Coronary artery (tissue), 2 donors: ENCODE results near the gene EREG.

Experiments used
- DNase-seq: peaks from one replicate; pipeline ENCODE4 v3.0.0-alpha.2; 2017; ENCODE audit warnings: low spot score
- H3K27ac ChIP-seq, 2 donors: fragments of 200-600 bp; sonication (generic); one replicate each; pipeline ENCODE4 v1.5.1; 2016 to 2019
- H3K4me3 ChIP-seq: fragments of 200-600 bp; sonication (generic); 2 replicates; pipeline ENCODE4 v1.5.1; 2016; ENCODE audit warnings: mild to moderate bottlenecking, moderate library complexity
- TF ChIP-seq, protein P1 (sequence below): fragments of 200-600 bp; sonication (generic); IDR thresholded peaks from one replicate; pipeline ENCODE4 v1.5.1; 2019; ENCODE audit warnings: antibody characterized with exemption

Gene EREG

DNA sequence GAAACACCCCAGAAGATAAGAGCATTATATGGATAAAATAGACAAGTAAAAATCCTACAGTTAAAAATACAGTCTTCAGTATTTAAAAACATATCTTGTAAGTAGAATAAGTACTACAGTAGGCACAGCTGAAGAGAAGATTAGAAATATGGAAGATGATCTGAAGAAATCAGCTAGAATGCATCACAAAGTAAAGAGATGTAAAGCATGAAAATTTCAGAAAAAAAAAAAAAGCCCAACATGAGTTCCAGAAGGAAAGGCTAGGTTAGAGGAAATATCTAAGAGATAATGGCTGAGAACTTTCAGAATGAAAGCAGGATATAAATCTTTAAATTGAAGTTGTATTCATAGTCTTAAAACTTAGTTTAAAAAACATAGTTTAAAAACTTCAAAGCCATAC lies 35.6 kb upstream of the EREG start:
- H3K27ac ChIP-seq = no peak overlapping the region
- no peak overlapping the region for H3K4me3 ChIP-seq
- TF ChIP-seq, protein P1, sequence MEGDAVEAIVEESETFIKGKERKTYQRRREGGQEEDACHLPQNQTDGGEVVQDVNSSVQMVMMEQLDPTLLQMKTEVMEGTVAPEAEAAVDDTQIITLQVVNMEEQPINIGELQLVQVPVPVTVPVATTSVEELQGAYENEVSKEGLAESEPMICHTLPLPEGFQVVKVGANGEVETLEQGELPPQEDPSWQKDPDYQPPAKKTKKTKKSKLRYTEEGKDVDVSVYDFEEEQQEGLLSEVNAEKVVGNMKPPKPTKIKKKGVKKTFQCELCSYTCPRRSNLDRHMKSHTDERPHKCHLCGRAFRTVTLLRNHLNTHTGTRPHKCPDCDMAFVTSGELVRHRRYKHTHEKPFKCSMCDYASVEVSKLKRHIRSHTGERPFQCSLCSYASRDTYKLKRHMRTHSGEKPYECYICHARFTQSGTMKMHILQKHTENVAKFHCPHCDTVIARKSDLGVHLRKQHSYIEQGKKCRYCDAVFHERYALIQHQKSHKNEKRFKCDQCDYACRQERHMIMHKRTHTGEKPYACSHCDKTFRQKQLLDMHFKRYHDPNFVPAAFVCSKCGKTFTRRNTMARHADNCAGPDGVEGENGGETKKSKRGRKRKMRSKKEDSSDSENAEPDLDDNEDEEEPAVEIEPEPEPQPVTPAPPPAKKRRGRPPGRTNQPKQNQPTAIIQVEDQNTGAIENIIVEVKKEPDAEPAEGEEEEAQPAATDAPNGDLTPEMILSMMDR = no peak
- DNase-seq = no peak

DNA sequence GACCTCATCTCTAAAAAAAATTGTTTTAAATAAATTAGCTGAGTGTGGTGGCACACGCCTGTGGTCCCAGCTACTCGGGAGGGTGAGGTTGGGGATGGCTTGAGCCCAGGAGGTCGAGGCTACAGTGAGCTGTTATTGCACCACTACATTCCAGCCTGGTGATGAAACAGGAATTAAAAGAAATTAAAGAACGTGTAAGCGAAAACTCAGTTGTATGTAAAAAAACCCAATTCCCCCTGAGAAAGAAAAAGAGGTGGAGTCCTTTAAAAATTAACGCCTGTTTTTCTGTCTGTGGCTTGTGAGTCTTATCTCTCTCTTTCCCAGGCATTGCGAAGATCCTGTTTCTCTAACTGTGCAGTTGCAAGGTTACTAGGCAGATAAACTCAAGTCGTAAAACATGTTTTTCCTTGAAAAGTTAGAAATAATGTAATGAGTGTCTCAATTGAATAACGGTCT lies 34.6 kb upstream of the EREG start:
- no peak for DNase-seq
- no peak overlapping the region for H3K27ac ChIP-seq
- TF ChIP-seq, protein P1 = no peak
- H3K4me3 ChIP-seq = no peak overlapping the region

DNA sequence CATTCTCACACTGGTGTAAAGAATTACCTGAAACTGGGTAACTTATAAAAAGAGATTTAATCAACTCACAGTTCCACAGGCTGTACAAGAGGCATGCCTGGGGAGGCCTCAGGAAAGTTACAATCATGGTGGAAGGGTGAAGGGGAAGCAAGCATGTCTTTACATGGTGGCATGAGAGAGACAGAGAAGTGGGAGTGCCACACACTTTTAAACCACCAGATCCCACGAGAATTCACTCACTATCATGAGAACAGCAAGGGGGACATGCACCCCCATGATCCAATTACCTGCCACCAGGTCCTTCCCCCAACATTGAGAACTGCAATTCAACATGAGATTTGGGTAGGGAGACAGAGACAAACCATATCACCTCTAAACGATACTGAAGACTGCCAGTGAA lies 33.7 kb upstream of the EREG start:
- Histone ChIP-seq H3K4me3 (no peak overlapping the region), H3K27ac (no peak overlapping the region)
- TF ChIP-seq, protein P1 = no peak
- DNase-seq = no peak

DNA sequence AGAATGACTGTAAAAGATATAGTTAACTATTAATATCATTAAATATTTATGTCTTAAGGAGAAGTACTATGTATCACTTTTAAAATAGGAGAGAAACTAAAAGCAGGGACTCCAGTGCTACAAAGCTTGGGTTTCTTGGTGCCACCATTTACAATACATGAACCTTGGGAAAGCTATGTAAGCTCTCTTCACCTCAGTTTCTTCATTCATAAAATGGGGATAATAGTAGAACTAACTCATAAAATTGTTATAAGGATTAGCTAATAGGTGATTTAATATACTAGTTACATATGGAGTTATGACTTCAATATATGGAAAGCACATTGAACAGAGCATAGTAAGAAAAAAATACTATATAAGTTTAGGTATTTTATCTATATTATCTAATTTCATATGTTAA lies 33.0 kb upstream of the EREG start:
- DNase-seq = no peak
- TF ChIP-seq, protein P1 = no peak
- no peak overlapping the region for H3K4me3 ChIP-seq
- H3K27ac ChIP-seq = no peak overlapping the region

DNA sequence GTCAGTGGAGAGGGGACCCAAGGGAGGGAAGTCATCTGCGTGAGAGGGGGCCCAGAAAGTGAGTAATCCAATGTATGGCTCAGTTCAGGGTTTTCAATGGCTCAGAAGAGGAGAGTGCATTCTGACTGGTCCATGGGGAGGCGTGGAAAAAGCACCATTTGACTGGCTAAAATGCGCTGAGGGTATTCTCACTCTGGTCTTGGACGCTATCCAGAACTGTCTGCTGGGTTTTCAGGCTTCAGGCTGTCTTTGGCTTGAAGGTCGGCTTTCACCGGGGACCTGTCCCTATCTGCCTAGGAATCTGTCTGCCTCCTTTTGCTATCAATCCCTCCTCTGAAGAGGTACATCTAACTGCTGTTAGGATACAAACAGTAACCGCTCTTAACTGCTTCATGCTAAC lies 30.3 kb upstream of the EREG start:
- Histone ChIP-seq H3K27ac (no peak overlapping the region), H3K4me3 (no peak overlapping the region)
- no peak for DNase-seq
- TF ChIP-seq, protein P1 = no peak

DNA sequence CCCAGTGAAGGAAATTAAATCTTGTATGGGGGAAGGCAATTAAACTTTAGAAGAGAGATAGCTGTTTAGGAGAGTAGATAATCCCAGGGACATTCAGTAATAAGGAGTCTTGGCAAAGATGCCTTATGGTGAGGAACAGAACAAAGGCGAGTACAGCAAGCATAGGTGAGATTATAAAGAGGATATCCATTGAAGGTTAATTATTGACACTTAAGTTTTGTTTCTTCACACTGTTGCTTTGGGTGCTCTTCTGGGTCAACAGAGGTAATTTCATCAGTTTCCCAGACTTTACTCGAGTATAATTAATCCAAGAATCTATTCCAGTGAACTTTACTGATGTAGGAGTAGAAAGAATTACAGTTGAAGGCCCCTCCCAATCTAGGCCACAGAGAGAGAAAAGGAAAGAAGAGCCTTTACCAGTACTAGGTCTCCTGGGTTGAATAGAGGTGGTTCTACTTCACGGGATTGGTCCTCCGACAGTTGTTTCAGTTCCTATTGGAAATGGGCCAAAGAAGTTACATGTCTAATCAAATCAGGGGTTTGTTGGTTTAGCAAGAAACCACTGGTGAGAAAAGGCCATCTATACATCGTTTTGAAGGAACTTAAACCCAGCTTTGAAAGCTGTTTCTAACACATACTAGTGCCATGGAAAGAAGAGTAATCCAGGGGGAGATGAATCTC lies 29.5 kb upstream of the EREG start:
- DNase-seq = no peak

DNA sequence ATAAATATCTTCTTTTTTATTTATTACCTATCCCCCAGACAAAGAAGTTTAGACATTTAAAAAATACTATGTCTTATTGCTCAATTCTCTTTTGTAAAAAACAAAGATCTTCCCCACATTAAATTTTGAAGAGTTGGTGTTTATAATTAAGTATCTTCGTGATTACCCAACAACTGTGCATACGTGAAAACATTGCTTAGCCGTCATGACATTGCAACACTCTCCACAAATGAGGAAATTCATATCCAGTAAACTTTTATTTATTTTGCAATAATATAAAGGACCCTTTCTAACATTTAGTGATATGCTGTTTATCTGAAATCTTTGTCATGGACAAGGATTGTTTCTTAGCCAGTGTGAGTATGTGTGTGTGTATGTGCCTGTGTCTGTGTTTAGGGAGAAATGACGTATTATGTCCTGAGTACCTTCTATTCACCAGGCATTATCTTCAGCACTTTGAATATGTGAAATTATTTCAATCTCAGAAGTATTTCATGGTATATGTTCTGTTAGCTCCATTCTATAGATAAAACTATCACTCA lies 26.1 kb upstream of the EREG start:
- no peak overlapping the region for H3K4me3 ChIP-seq
- TF ChIP-seq, protein P1 = no peak
- no peak for DNase-seq
- H3K27ac ChIP-seq = no peak overlapping the region

More for the DNA sequence above, 29.5 kb upstream of the EREG start:
- no peak overlapping the region for H3K27ac ChIP-seq
- TF ChIP-seq, protein P1 = no peak
- no peak overlapping the region for H3K4me3 ChIP-seq
